ENCODE measurements around the gene ACACA.
A peak's percentile ranks its signal among the peaks of the same experiment; 100 is the strongest.
"Not testable (repeated sequence)": the region's sequence is repeated elsewhere in the genome, so short reads cannot be mapped to it uniquely, and the experiment has no call there.

The ACACA gene

DNA sequence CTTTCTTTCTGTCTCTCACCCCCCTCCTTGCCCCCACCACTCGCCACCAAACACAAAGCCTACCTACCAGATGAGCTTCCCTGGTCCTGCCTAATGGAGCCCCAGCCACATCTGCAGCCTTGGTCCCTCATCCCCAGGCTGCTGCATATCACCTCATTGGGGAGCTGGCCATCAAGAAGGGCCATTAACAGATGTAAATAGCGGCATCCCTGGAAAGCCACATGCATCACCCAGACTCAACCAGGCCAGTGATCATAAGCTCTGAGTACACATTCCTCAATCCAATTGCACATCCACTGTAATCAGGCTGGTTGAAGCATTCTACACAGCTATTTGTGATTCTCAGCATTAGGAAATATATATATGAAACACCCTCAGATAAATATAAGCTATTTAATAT, 242.6 kb downstream of the ACACA start:
- no peak for DNase-seq

GRCh38 chr17:37162800-37163199, 243.8 kb downstream of the ACACA start:
- DNase-seq: no peak

GRCh38 chr17:37160944-37161343, 245.7 kb downstream of the ACACA start:
- peak; percentile 61 for DNase-seq

- DNase-seq: no peak
Measured at GRCh38 chr17:37158290-37158689, 248.3 kb downstream of the ACACA start.

DNA sequence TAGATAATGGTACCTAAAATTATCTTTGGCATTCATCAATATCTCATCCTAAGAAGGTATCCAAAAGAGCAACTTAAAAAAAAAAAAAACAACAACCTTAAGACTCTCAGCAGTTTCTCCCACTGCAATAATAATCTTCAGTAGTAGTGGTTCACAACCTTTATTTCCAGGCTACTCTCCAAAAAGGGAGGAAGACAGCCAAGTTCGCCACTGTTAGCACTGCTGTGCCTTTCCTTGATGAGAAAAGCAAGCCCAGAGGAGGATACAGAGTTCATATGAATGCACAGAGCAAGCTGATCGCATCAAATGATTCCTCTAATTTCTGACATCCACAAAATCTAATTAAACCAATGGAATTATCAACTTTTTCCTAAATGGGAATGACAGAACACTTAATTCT, 258.5 kb downstream of the ACACA start:
- DNase-seq: no peak

DNA sequence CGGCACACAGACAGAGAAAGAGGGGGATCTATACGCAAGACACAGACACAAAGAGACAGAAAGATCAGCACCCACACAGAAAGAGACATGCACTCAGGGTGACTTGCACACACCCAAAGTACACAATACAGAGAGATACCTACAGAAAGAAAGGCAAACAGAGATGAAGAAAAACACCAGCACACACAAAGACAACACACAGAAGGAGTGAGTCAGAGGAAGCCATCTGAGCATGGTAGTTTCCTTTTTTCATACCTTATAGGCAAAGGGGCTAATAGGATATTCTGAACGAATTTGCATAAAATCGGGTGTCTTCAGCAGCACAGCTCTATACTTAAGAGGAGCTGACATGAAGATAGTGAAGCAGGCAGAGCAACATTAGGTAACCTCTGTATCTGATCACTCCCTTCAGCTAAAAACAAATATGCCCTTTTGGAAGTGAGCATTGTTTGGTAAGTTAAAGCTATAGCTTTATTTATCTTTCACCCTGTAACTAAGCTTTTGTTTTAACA, 259.3 kb downstream of the ACACA start:
- no peak for DNase-seq

DNA sequence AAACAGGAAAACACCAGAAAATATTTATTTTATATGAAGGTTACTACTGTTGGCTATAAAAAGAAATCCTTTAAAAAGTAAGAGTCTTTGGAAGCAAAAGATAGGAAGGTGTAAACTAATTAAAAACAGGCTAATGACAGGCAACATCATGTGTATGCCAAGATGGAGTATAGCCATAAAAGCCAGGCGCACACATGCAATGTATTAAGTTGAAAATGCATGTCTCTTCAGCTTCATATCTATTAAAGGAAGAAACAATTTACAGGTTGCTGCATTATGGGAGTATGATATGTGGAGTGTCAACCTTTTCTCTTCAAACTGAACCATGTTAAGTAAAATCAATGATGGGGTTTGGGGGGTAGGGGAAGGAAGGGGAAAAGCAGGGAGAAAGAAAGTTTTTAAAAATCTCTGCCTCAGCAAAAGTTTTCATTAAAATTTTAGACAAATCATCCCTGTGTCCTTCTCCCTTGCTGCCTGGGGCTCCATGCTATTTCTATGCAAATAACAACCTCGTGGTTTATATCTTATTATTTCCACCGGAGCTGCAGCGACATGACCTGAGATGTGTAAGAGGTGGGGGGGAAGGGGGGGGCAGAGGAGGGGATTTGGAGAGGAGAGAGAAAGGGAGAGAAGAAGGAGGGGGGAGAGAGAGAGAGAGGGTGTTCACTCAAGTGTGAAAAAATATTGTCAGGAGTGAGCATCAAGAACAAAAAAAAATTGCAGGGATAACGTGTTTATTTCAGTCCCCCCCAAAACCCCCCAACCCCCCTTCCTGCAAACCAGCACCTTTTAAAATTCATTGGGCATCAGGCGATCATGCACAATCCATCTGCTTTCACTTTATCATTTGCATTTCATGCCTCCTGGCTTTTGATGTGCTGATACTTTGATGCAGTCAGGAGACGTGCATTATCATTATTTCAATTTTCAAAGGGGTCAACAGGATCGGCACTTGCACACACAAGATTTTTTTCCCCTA, 260.3 kb downstream of the ACACA start:
- no peak for DNase-seq

- DNase-seq: no peak
Measured at GRCh38 chr17:37144075-37144701, 262.4 kb downstream of the ACACA start.

- DNase-seq: not testable (repeated sequence)
Measured at GRCh38 chr17:37143558-37143957, 263.1 kb downstream of the ACACA start.

- no peak for DNase-seq
Measured at GRCh38 chr17:37142294-37142896, 264.2 kb downstream of the ACACA start.

- no peak for DNase-seq
Measured at GRCh38 chr17:37138571-37139120, 268.0 kb downstream of the ACACA start.

DNA sequence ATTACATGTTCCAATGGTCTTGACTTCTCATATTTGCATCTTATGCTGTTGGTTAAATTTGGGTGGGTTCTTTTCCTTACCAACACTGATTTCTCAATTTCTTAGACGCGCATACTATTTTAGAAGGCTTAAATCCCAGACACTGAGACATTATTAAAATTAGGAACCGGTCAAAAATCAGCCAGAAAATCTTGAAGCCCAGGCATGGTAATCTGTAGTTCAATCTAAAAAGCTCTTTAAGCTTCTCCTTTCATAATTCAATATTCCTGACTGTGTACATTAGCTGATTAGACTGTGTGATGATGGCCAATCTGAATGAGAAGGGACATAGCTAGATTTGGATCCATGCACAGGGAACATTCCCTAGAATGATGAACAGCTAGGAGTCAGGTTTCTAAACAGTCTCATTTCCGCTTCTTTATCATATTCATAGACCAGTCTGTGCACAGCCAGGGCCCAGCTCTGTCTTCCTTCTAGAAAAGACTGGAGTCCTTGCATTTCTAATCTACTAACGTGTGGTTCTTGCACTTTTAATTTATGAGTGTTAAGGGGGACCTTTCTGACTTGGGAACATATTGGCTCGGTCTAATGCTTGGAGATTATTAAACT, 268.6 kb downstream of the ACACA start:
- DNase-seq: no peak

GRCh38 chr17:37137070-37137610, 269.5 kb downstream of the ACACA start:
- no peak for DNase-seq

DNA sequence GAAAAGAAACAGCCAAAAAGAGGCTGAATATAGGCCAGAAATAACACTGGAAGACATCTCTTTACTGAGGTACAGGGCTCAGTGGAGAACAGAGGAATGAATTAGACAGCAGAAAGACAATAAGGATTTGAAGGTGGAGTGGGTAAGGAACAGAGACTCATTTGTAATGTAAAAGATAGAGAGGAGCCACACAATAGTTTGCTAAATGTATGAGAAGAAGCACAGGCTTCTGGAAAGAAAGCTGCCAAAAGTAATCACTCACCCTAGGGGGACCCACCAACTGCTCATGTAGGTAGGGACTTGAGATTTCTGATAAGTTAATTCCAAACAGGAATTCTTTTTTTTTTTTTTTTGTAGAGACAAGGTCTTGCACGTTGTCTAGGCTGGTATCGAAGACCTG, 271.1 kb downstream of the ACACA start:
- no peak for DNase-seq

DNA sequence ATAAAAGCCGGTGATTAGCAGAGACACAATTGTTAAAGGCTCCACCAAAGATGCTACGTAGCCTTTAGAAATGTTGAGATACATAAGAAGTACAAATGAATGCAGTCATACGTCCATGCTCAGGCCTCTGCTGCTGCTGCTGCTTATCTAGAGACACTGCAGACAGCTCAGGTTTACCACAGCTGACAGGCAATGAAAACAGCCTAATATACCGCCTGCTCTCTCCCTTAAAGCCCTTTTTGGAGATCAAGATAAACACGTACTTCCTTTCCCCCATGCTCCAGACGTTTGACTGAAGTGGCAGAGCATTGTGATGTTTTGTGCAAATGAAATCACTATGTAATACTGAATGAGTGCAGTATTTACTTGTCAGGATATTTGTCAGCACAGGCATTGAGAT, 272.6 kb downstream of the ACACA start:
- no peak for DNase-seq

DNA sequence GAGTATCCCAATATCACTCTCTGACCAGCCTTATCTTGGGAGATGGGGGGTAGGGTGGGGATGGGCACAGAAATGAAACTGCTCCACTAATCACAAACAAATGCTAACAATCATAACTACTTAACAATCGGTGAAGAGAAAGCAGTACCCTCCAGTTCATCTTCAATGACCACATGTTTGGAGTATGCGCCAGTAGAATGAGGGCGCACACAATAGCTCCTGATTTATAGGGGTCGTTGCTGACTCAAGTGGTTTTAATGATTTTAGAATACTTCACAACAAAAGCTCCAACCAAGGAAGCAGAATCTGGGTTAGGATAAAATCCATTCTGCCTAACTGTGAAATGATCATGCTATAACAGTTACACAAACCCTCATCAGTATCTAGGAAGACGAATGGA, 273.5 kb downstream of the ACACA start:
- DNase-seq: peak; percentile 18

DNA sequence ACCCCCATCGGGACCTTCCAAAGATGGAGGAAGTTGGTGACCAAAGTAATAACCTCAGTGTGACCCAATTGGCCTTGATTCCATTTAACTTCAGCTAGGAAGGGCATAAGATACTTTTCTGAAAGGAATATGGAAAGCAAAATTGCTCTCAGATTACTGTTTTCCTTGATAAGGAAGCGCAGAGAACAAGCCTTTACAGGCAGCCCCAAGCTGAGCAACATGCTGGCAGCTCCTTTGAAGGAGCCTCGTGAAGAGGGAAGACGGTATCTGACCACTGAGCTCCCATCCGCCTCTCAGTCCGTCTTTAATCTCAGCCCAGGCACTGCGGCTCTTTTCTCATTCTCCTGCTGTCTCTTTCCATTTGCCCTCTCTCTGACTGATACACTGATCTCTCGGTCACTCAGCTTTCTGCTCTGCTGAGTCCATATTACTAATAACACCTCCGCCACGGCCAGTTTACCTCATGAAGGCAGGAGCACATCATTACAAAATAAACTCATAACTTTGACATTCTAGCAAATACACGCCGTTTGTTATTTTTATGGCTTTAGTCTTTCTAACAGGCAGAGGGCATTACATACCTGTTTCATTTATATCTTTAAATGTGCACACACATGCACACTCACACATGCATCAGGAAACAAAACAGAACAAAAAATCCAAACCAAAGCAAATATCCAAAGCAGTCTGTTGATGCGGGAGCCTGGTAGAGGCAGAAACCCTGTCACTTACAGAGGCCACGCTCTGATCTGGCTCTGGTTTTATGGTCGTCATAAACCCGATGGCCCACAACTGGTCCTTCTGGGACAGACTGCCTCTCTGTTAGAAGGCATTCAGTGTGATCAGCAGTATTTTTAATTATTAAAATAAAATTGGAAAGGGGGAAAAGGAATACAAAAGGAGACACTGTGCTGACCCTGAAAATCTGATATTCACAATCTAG, 274.7 kb downstream of the ACACA start:
- no peak for DNase-seq

- DNase-seq: peak; percentile 15
Measured at GRCh38 chr17:37130984-37131446, 275.6 kb downstream of the ACACA start.

- no peak for DNase-seq
Measured at GRCh38 chr17:37124821-37125173, 281.8 kb downstream of the ACACA start.

GRCh38 chr17:37123941-37124820, 282.5 kb downstream of the ACACA start:
- DNase-seq: no peak

Measured in fibroblast of skin of right biceps (primary cell).